ENCODE results near the gene TSKU. TPM values are rescaled to one million over a fixed set of nuclear protein-coding genes. Genes with fewer than 3 reads are reported as not detected.
"Not testable (repeated sequence)": the region's sequence is repeated elsewhere in the genome, so short reads cannot be mapped to it uniquely, and the experiment has no call there.

The TSKU gene
- total RNA-seq, 1 experiment from 2014 or later: 99.4 TPM

GRCh38 chr11:76810151-76810853 is 27.1 kb downstream of the TSKU start:
- Histone ChIP-seq H2AFZ (no peak overlapping the region), H3K27ac (no peak overlapping the region), H3K9me3 (ENCODE audit: insufficient read depth, low read depth) (peaks cover 13% of the 10 kb centered on the region), H3K79me2 (ENCODE audit: low read depth) (no peaks in the 10 kb centered on the region), H3K4me3 (no peak overlapping the region), H3K27me3 (ENCODE audit: insufficient read depth, low read depth) (no peaks in the 10 kb centered on the region), H3K9me2 (ENCODE audit: insufficient read depth) (no peaks in the 10 kb centered on the region), H4K20me1 (ENCODE audit: insufficient read depth) (no peaks in the 10 kb centered on the region), H3K4me2 (no peak overlapping the region), H3K4me1 (replicated peaks; ENCODE audit: insufficient read depth) (no peaks in the 10 kb centered on the region), H3K36me3 (ENCODE audit: low read depth) (no peaks in the 10 kb centered on the region), H3F3A (ENCODE audit: insufficient read depth, low read depth) (peaks cover 11% of the 10 kb centered on the region; the same call in 1 of the 2 replicates)
- ChIA-PET CTCF (interaction anchor here (0.6 to 2.1 kb wide), 4 partner anchors 107 to 1502 kb away, joined by 3 to 9 read pairs (median 5); no protein-coding TSS in a partner anchor), POLR2A (ENCODE audit: unreplicated experiment) (no interaction called here)
- no peak for TF ChIP-seq EZH2 (IDR thresholded peaks at IDR 0.05; ENCODE audit: low read depth)
- TF ChIP-seq CTCF (conservative IDR thresholded peaks at IDR 0.05): peak; percentile 83
- BruUV-seq (replicated peaks): no TSS peak
- intact Hi-C loops (cut with micrococcal nuclease; ENCODE audit: unreplicated experiment): no loop called here
- DNase-seq: no peak

- Histone ChIP-seq H3K4me3 (no peak overlapping the region), H3K27me3 (ENCODE audit: insufficient read depth, low read depth) (no peaks in the 10 kb centered on the region), H2AFZ (no peak overlapping the region), H3K9me2 (ENCODE audit: insufficient read depth) (no peaks in the 10 kb centered on the region), H3K4me1 (replicated peaks; ENCODE audit: insufficient read depth) (no peaks in the 10 kb centered on the region), H3K36me3 (ENCODE audit: low read depth) (no peaks in the 10 kb centered on the region), H3K9me3 (ENCODE audit: insufficient read depth, low read depth) (peaks cover 13% of the 10 kb centered on the region), H4K20me1 (ENCODE audit: insufficient read depth) (no peaks in the 10 kb centered on the region), H3F3A (ENCODE audit: insufficient read depth, low read depth) (peaks cover 7% of the 10 kb centered on the region; the same call in 1 of the 2 replicates), H3K27ac (no peak overlapping the region), H3K79me2 (ENCODE audit: low read depth) (no peaks in the 10 kb centered on the region), H3K4me2 (no peak overlapping the region)
- POLR2A ChIA-PET (ENCODE audit: unreplicated experiment): no interaction called here
- intact Hi-C loops (cut with micrococcal nuclease; ENCODE audit: unreplicated experiment): no loop called here
- no TSS peak for BruUV-seq (replicated peaks)
- DNase-seq: no peak
- TF ChIP-seq EZH2 (IDR thresholded peaks at IDR 0.05; ENCODE audit: low read depth) (no peak), CTCF (conservative IDR thresholded peaks at IDR 0.05) (no peak)
- CTCF ChIA-PET: no interaction called here
Measured at GRCh38 chr11:76811259-76811658, 28.1 kb downstream of the TSKU start.

GRCh38 chr11:76814414-76814813 is 31.3 kb downstream of the TSKU start:
- intact Hi-C loops (cut with micrococcal nuclease; ENCODE audit: unreplicated experiment): no loop called here
- Histone ChIP-seq H3K4me2 (no peak overlapping the region), H3K4me1 (replicated peaks; ENCODE audit: insufficient read depth) (no peaks in the 10 kb centered on the region), H3K9me3 (ENCODE audit: insufficient read depth, low read depth) (peaks cover 15% of the 10 kb centered on the region), H3K4me3 (no peak overlapping the region), H3K9me2 (ENCODE audit: insufficient read depth) (no peaks in the 10 kb centered on the region), H3K36me3 (ENCODE audit: low read depth) (no peaks in the 10 kb centered on the region), H2AFZ (no peak overlapping the region), H3K79me2 (ENCODE audit: low read depth) (no peaks in the 10 kb centered on the region), H3K27me3 (ENCODE audit: insufficient read depth, low read depth) (no peaks in the 10 kb centered on the region), H3K27ac (no peak overlapping the region), H4K20me1 (ENCODE audit: insufficient read depth) (no peaks in the 10 kb centered on the region), H3F3A (ENCODE audit: insufficient read depth, low read depth) (peaks cover 3% of the 10 kb centered on the region; the same call in 1 of the 2 replicates)
- DNase-seq: no peak
- BruUV-seq (replicated peaks): no TSS peak
- ChIA-PET CTCF (interaction anchor here (1.2 kb wide), 1 partner anchor 104 kb away, joined by 5 read pairs; no protein-coding TSS in a partner anchor), POLR2A (ENCODE audit: unreplicated experiment) (no interaction called here)
- TF ChIP-seq EZH2 (IDR thresholded peaks at IDR 0.05; ENCODE audit: low read depth) (no peak), CTCF (conservative IDR thresholded peaks at IDR 0.05) (no peak)

DNA sequence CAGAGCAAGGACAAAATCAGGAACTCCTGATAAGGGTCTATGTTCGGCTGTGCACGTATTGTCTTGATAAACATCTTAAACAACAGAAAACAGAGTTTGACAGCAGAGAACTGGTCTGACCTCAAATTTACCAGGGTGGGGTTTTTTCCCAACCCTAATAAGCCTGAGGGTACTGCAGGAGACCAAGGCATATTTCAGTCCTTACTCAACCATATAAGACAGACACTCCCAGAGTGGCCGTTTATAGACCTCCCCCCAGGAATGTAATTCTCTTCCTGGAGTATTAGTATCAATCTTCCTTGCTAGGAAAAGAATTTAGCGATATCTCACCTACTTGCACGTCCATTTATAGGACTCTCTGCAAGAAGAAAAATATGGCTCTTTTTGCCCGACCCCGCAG is 32.5 kb downstream of the TSKU start:
- peaks cover 15% of the 10 kb centered on the region for H3K9me3 ChIP-seq (ENCODE audit: insufficient read depth, low read depth)
- H3K4me3 ChIP-seq; H3K4me2 ChIP-seq; H3F3A ChIP-seq (ENCODE audit: insufficient read depth, low read depth); DNase-seq; H3K79me2 ChIP-seq (ENCODE audit: low read depth); H3K36me3 ChIP-seq (ENCODE audit: low read depth); H2AFZ ChIP-seq; POLR2A ChIA-PET (ENCODE audit: unreplicated experiment); H4K20me1 ChIP-seq (ENCODE audit: insufficient read depth); H3K27ac ChIP-seq; H3K4me1 ChIP-seq (replicated peaks; ENCODE audit: insufficient read depth); BruUV-seq (replicated peaks); intact Hi-C loops (cut with micrococcal nuclease; ENCODE audit: unreplicated experiment); H3K27me3 ChIP-seq (ENCODE audit: insufficient read depth, low read depth); H3K9me2 ChIP-seq (ENCODE audit: insufficient read depth): not testable (repeated sequence)
- CTCF ChIA-PET: interaction anchor here (0.6 kb wide), 1 partner anchor 49 kb away, joined by 7 read pairs; no protein-coding TSS in a partner anchor
